22Rv1 (cell line): ENCODE data around the gene TSEN2.

ENCODE experiments used
- H3K27ac ChIP-seq: fragments of 450-650 bp; 2 replicates; pipeline ENCODE4 v1.5.1; 2017
- CTCF ChIP-seq: fragments of 450-650 bp; IDR thresholded peaks from 2 replicates; pipeline ENCODE4 v1.5.1; 2017; ENCODE audit warnings: mild to moderate bottlenecking
- ZFX ChIP-seq: fragments of 450-650 bp; IDR thresholded peaks from 2 replicates; pipeline ENCODE4 v1.6.1; 2017; ENCODE audit warnings: antibody characterized with exemption, borderline replicate concordance

The TSEN2 gene

GRCh38 chr3:12440927-12441714 lies 43.2 kb upstream of the TSEN2 start:
- TF ChIP-seq ZFX: no peak
- TF ChIP-seq CTCF: no peak
- H3K27ac ChIP-seq: no peak overlapping the region

- TF ChIP-seq ZFX: no peak
- no peak for TF ChIP-seq CTCF
- no peak overlapping the region for H3K27ac ChIP-seq
Measured at GRCh38 chr3:12442654-12443501, 41.4 kb upstream of the TSEN2 start.

DNA sequence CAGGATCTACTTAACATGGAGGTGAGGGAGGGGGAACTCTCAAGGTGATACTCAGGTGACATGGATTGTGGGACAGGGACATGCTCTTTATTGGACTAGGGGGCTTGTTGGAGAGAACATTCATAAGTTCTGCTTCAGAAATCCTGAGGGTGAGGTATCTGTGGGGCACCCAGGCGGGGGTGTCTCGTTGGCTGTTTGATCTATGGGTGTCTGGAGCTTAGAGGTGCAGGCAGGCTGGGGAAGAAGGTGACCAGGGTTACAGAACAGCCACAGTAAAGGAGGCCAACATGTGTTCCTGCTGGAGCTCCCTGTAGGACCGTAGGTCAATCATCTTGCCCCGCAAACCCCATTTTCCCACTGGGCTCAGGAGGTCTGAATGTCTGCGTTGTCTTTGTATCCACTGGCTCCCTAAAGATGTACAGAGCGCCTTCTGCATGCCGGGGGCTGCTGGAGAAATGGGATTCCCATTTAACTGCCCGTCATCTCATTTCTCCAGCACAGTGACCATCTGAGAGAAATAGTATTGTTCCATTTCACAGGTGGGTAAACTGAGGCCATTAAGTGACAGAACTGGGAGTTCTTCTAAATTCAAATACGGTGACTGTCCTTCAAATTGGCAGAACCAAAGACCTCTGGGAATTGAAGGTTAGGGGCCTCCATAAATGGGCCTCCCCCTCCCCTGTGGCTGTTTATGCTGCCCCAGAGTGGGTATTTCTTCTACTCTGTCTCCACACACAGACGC lies 40.3 kb upstream of the TSEN2 start:
- H3K27ac ChIP-seq: no peak overlapping the region
- TF ChIP-seq CTCF (no peak), ZFX (no peak)

DNA sequence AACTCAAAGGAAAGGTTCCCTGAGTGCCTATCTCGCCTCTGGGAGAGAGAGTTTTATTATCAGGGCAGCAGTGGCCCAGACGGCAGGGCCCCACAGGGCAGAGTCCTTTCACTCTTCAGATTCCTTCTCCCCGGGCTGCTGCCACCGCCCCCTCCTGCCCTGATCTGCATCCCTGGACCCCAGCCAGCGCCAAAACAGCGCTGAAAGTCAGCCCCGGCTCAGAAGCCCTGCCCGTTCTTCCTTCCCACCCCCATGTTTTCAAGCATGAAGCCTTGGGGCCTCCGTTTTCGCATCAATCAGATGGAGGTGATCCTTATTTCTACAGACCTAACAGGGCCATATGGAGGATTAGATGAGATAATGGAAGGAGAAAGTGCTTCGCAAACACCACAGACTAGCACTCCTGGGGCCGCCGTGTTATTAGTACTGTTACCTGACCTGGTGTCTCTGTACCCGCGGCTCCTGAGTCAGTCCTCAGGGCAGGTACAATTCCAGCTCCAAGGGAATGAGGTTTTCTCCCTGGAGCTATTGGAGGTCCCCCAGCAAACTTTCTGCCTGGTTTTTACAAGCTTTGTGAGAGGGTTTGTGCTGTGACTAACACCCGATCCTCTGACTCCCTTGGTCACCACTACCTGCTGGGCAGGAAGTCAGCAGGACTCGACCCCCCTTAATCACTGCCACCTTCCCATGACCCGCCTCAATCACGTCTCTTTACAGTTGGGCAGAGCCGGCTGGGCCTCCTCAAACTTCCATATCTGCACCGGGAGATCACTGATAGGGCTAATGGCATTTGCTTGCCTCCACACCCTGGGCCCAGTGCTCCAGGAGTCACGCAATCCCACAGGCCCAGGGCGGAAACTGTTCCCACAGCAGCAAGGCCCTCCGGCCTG lies 39.5 kb upstream of the TSEN2 start:
- no peak overlapping the region for H3K27ac ChIP-seq
- TF ChIP-seq CTCF (no peak), ZFX (no peak)

DNA sequence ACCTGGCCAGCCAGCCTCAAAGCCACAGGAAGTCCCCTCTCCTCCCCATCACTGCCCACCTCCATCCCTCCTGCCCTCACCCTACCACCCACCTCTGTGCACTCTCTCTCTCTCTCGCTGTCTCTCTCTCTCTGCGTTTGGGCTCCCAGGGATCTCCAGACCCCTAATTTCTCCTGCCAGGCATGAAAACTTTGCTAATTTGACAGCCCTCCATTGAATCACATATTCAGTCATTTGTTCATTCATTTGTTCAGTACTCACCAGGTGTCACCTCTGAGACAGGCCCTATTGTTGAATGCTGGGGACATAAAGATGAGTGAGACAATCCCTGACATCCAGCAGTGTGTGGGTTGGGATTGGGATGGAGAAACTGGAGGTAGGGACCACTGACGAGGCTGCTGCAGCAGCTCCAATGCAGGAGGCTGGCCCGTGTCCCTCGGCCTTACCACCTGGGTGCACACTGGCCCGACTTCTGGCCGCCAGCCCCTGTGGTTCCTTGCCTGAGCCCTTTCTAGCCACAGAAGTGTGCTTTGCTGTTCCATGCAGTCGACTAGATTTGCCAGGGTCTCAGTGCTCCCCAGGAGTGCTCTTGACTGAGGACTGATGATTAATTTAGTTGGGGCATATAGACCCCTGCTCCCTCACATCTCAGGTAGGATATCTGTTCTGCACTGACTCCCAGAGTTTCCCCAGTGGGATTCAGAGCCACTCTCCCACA lies 38.6 kb upstream of the TSEN2 start:
- no peak for TF ChIP-seq CTCF
- no peak for TF ChIP-seq ZFX
- H3K27ac ChIP-seq: no peak overlapping the region

DNA sequence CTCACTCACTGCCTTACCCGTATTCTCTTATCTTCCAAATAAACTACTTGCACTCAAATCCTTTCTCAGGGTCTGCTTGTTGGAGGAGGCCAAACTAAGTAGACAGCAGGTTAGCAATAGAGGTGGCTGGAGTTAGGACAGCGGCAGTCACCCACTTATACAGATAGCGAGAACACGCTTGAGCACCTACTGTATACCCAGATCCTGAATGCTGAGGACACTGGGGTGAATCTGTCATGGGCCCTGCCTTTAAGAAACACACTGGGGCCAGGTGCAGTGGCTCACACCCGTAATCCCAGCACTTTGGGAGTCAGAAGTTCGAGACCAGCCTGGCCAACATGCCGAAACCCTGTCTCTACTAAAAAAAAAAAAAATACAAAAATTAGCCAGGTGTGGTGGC lies 38.0 kb upstream of the TSEN2 start:
- no peak overlapping the region for H3K27ac ChIP-seq
- TF ChIP-seq ZFX: no peak
- no peak for TF ChIP-seq CTCF
